Natural killer cell (primary cell): ENCODE measurements around the gene MYBPH. TPM values are rescaled to one million over a fixed set of nuclear protein-coding genes. Genes with fewer than 3 reads are reported as not detected.

Experiments
- ATAC-seq, 3 donors: fragments of 150-1000 bp in 2 of 3; fragments of 200-7000 bp in 1 of 3; cut with Tn5 transposase; 1 replicate in 1 of 3; 2 replicates in 2 of 3; pipeline ENCODE4 v1.10.0; 2021; ENCODE audit warnings: mild to moderate bottlenecking in 2 of 3, moderate library complexity in 2 of 3
- DNase-seq, 2 donors: peaks; one replicate each; pipeline versions ENCODE4 v3.0.0 to v3.0.0-alpha.2; 2013 to 2021; ENCODE audit warnings: mixed read lengths in 1 of 2
- H3K27ac ChIP-seq: one replicate; pipeline ENCODE4 v1.5.1; 2013; ENCODE audit warnings: mild to moderate bottlenecking, low read length
- H3K27me3 ChIP-seq: one replicate; pipeline ENCODE4 v1.6.1; 2013; ENCODE audit warnings: low read length; ENCODE audit not compliant: control insufficient read depth, insufficient read depth
- H3K36me3 ChIP-seq: one replicate; pipeline ENCODE4 v1.6.1; 2013; ENCODE audit warnings: low read length; ENCODE audit not compliant: control insufficient read depth, insufficient read depth
- H3K4me1 ChIP-seq: one replicate; pipeline ENCODE4 v1.6.1; 2013; ENCODE audit warnings: low read length; ENCODE audit not compliant: control insufficient read depth, insufficient read depth
- H3K4me3 ChIP-seq: one replicate; pipeline ENCODE4 v1.5.1; 2013; ENCODE audit warnings: low read length
- H3K9me3 ChIP-seq: one replicate; pipeline ENCODE4 v1.6.1; 2013; ENCODE audit warnings: low read length; ENCODE audit not compliant: control insufficient read depth, insufficient read depth
- H3K27ac Mint-ChIP-seq, 2 donors: one replicate each; pipeline ENCODE4 v1.8.0; 2022; ENCODE audit warnings: mild to moderate bottlenecking in 2 of 2, mixed read lengths in 2 of 2, moderate library complexity in 1 of 2
- H3K27me3 Mint-ChIP-seq, 2 donors: one replicate each; pipeline ENCODE4 v1.8.0; 2022; ENCODE audit warnings: low read depth in 2 of 2, mixed read lengths in 2 of 2
- H3K36me3 Mint-ChIP-seq: one replicate; pipeline ENCODE4 v1.8.0; 2022; ENCODE audit warnings: mixed read lengths
- H3K4me1 Mint-ChIP-seq, 2 donors: one replicate each; pipeline ENCODE4 v1.8.0; 2022; ENCODE audit warnings: mixed read lengths in 2 of 2
- H3K4me3 Mint-ChIP-seq: one replicate; pipeline ENCODE4 v1.8.0; 2022; ENCODE audit warnings: mild to moderate bottlenecking, moderate library complexity, mixed read lengths
- H3K9me3 Mint-ChIP-seq, 2 donors: one replicate each; pipeline ENCODE4 v1.8.0; 2022; ENCODE audit warnings: mixed read lengths in 2 of 2
- CTCF ChIP-seq: fragments of 200-600 bp; IDR thresholded peaks from one replicate; pipeline ENCODE4 v1.8.0; 2022; ENCODE audit warnings: antibody characterized with exemption
- WGBS: methylation state at CpG from one replicate; pipeline ENCODE4 v1.1.7; 2013; ENCODE audit warnings: missing lambda C conversion rate; ENCODE audit not compliant: insufficient coverage; 5-methylcytosine and 5-hydroxymethylcytosine counted together
- intact Hi-C: fragments of 100-400 bp; cut with micrococcal nuclease; formaldehyde crosslinking; loops from one replicate; pipeline ENCODE4 v1.14.2; 2022
- total RNA-seq, 4 donors: library from RNA; stranded (reverse); fragments of 120-200 nt in 1 of 4; gene quantifications; one replicate each; pipeline versions ENCODE4 v1.2.3 to v1.2.4, GENCODE V29; 2013 to 2022

The MYBPH gene
- total RNA-seq, 3 donors from 2014 or later (not counting 1 experiment from before 2014, with no cell fraction given) = not detected

GRCh38 chr1:203161703-203162102 is 13.9 kb downstream of the MYBPH start:
- H3K4me3 Mint-ChIP-seq = no peak overlapping the region
- WGBS = 91% methylated on average over 11 of the region's 11 CpGs
- Histone ChIP-seq H3K27me3 (no peaks in the 10 kb centered on the region), H3K4me1 (no peaks in the 10 kb centered on the region), H3K4me3 (no peak overlapping the region), H3K36me3 (no peaks in the 10 kb centered on the region), H3K9me3 (no peaks in the 10 kb centered on the region), H3K27ac (no peak overlapping the region)
- intact Hi-C loops = no loop called here
- H3K4me1 Mint-ChIP-seq = peaks cover 0 to 7% of the 10 kb centered on the region in 2 donors
- no peak for TF ChIP-seq CTCF
- H3K27me3 Mint-ChIP-seq = peaks cover 20 to 44% of the 10 kb centered on the region in 2 donors
- H3K9me3 Mint-ChIP-seq = peaks cover 0 to 2% of the 10 kb centered on the region in 2 donors
- no peak for DNase-seq
- no peaks in the 10 kb centered on the region for H3K36me3 Mint-ChIP-seq
- ATAC-seq = no peak
- H3K27ac Mint-ChIP-seq = no peak overlapping the region

DNA sequence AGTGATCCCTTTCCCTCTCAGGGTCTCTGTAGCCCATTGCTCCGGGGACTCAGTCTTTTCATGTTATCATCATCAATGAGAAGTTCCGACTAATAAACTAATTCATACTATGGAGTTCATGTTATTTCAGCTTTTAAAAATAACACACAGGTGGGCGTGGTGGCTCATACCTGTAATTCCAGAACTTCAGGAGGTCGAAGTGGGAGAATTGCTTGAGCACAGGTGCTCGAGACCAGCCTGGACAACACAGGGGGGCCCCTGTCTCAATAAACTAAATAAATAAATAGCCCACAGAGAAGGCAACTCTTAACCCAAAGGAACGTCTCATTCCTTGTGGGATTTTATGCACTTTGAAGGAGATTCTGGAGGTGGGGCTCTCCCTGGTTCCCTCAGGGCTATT is 14.5 kb downstream of the MYBPH start:
- 88% methylated on average over 6 of the region's 6 CpGs for WGBS
- DNase-seq = no peak
- Mint-ChIP-seq H3K4me1 (peaks cover 0 to 2% of the 10 kb centered on the region in 2 donors), H3K9me3 (peaks cover 0 to 2% of the 10 kb centered on the region in 2 donors), H3K4me3 (no peak overlapping the region), H3K27me3 (peaks cover 20 to 46% of the 10 kb centered on the region in 2 donors), H3K27ac (no peak overlapping the region), H3K36me3 (no peaks in the 10 kb centered on the region)
- no peak for ATAC-seq
- Histone ChIP-seq H3K9me3 (no peaks in the 10 kb centered on the region), H3K36me3 (no peaks in the 10 kb centered on the region), H3K4me1 (no peaks in the 10 kb centered on the region), H3K27ac (no peak overlapping the region), H3K4me3 (no peak overlapping the region), H3K27me3 (no peaks in the 10 kb centered on the region)
- TF ChIP-seq CTCF = no peak
- intact Hi-C loops = no loop called here

DNA sequence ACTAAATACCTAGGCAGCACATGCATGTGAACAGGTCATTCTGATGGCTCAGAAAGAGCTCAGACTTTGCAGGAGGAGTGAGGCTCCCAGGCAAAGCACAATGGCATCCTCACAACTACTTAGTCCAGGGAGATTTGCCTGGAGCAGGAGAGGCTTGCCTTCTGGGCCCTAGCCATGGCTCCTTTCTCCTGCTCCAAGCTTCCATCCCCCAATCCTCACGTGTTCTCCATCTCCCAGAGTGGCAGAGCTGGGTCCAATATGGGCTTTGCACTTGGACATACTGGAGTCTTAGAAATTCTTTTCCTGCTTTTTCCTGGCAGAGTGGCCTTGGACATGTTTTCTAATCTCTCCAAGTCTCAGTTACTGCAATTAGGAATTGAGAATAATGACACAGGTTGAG is 15.8 kb downstream of the MYBPH start:
- Mint-ChIP-seq H3K4me1 (no peaks in the 10 kb centered on the region), H3K27ac (no peak overlapping the region), H3K9me3 (peaks cover 0 to 2% of the 10 kb centered on the region in 2 donors), H3K36me3 (no peaks in the 10 kb centered on the region), H3K27me3 (peaks cover 20 to 54% of the 10 kb centered on the region in 2 donors), H3K4me3 (no peak overlapping the region)
- Histone ChIP-seq H3K27me3 (no peaks in the 10 kb centered on the region), H3K4me3 (no peak overlapping the region), H3K9me3 (no peaks in the 10 kb centered on the region), H3K27ac (no peak overlapping the region), H3K4me1 (no peaks in the 10 kb centered on the region), H3K36me3 (no peaks in the 10 kb centered on the region)
- no peak for ATAC-seq
- intact Hi-C loops = no loop called here
- DNase-seq = no peak
- no peak for TF ChIP-seq CTCF
- WGBS = 67% methylated on average over 1 of the region's 1 CpG

- H3K9me3 Mint-ChIP-seq = peaks cover 0 to 2% of the 10 kb centered on the region in 2 donors
- DNase-seq (no peak), ATAC-seq (no peak)
- intact Hi-C loops = no loop called here
- no peaks in the 10 kb centered on the region for H3K4me1 Mint-ChIP-seq
- TF ChIP-seq CTCF = no peak
- no peaks in the 10 kb centered on the region for H3K27me3 ChIP-seq
- H3K27ac Mint-ChIP-seq = no peak overlapping the region
- H3K36me3 Mint-ChIP-seq = no peaks in the 10 kb centered on the region
- 83% methylated on average over 9 of the region's 9 CpGs for WGBS
- no peaks in the 10 kb centered on the region for H3K36me3 ChIP-seq
- H3K4me3 ChIP-seq = no peak overlapping the region
- no peaks in the 10 kb centered on the region for H3K4me1 ChIP-seq
- no peak overlapping the region for H3K4me3 Mint-ChIP-seq
- H3K27me3 Mint-ChIP-seq = peaks cover 20 to 54% of the 10 kb centered on the region in 2 donors
- no peak overlapping the region for H3K27ac ChIP-seq
- no peaks in the 10 kb centered on the region for H3K9me3 ChIP-seq
These were observed 16.5 kb downstream of the MYBPH start for GRCh38 chr1:203158960-203159665.
